ENCODE measurements around the gene MYH11.
A peak's percentile ranks its signal among the peaks of the same experiment; 100 is the strongest.
"Not testable (repeated sequence)": the region's sequence is repeated elsewhere in the genome, so short reads cannot be mapped to it uniquely, and the experiment has no call there.

Gene MYH11

DNA sequence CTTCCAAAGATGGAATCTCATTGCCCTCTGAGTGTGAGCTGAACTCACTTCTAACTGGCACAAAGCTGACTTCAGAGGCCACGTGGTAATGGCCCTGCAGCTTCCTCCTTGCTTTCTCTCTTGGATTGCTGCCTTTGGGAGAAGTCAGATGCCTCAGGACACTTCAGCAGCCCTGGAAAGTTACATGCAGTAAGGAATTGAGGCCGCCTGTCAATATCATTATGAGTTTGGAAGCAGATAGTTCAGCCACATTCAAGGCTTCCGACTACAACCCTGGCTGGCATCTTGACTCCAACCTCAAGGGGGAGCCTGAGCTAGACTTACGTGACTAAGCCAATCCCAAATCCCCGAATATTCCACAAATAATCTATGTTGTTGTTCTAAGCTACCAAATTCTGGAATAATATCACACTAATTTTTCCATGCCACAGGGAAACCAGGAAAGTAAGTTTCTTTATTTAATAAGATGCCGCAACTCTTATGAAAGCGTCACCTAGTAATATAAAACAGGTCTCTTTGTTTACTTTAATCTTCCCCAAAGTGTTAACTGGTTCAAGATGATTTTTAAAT, 18.0 kb upstream of the MYH11 start:
- DNase-seq, result peak; percentile 7

GRCh38 chr16:15873737-15874136, 16.9 kb upstream of the MYH11 start:
- DNase-seq, result no peak

- DNase-seq, result no peak
Observed at GRCh38 chr16:15873301-15873700, 16.5 kb upstream of the MYH11 start.

GRCh38 chr16:15870011-15870410, 13.2 kb upstream of the MYH11 start:
- no peak for DNase-seq

DNA sequence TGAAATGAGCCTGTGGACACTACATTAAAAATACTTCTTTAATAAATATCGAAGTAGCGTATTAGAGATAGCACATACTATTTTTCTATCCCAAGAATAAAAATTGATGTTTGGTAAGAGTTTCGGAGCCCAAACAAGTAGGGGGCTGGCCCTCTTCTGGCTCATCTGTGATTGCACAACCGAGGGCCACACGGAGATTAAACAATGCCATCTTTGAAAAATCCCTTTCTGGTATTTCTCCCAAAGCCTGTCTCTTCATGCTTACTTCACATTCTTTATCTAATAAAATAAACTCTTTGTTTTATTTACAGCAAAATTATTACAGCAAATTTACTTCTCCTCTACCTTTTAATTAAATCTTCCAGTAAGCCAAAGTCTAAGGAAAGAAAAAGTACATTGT, 9.6 kb upstream of the MYH11 start:
- no peak for DNase-seq

DNA sequence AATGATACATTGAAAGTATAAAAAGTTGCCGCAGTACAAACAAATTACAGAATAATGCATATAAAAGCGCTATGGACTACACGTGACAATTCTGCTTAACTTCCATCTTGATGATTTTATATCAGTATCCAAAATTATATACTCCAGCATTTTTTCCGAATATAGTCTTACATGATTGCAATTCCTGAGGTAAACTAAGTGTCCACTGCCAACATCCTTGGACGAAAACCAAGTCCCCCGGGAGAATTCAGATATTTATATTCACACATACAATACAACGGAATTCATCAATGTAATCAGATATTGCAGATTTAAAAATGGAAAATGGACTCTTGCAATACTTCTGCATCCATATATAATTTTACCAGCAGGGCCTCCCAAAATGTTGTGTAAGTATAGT, 8.9 kb upstream of the MYH11 start:
- DNase-seq, result no peak

- no peak for DNase-seq
Observed at GRCh38 chr16:15864939-15865338, 8.1 kb upstream of the MYH11 start.

- DNase-seq, result no peak
Observed at GRCh38 chr16:15861996-15862395, 5.2 kb upstream of the MYH11 start.

DNA sequence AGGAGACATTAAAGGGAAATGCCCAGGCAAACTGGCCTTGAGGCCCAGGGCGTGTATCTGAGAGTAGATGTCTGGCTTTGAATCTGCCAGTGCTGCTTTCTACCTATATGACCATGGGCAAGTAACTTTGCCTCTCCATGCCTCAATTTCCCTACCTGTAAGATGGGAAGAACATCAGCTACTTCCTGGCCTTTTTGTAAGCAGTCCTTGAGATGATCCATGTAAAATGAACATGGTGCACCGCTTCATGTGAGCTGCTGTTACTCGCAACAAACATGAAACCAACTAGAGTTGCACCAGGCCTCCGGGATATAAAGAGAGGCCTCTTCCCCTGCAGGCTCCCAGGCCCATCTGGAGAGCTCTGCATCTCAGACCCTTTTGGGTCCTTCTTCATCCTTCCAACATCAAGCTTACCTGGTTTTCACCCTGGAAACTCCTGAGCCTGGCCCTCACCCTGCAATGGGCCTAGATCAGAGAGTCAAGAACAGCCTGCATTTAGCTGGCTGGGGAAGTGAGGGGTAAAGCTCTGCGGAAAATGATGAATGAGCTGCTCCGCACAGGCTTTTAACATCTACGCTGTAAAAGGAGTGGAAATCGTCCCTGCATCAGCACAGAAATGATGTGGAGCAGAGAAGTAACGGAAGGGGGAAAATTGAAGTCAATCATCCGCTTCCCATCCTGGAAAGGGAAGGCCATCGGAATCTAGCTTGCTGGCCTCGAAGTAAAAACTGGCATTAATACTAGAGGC, 2.3 kb upstream of the MYH11 start:
- DNase-seq, result no peak

DNA sequence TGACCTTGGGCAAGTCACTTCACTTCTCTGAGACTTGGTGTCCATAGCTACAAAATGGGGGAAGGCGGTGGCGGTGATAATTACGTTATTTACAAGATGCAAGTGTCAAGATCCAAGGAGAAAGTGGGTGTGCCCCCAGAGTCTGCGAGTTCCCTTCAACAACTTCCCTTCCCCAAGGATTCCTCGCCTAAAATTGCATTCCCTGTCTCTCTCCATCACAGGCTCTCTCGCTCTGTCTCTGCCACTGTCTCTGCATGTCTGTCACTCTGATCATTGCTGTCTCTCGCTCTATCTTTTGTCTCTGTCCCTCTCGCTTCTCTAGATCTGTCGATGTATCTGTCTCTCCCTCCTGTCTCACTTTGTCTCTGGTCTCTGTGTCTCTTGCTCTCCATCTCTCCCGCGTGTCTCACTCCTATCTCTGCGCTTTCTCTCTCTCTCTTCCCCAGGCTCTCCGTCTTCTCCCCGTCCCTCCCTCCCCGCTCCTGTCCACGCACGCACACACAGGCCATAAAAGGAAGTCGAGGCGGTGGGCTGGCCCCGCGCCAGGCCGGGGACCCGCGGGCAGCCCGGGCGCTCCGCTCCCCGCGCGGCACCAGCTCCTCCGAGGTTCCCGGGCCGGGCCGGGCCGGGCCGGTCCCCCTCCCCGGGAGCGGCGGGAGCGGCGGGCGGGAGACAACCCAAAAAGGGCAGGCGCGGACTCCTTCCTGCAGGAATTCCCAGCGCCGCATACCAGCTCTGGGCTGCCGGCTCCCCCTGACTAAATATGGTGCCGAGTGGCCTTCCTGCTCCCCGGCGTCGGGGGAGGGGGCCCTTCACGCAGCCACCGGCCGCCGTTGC, 1.1 kb upstream of the MYH11 start:
- no peak for DNase-seq

DNA sequence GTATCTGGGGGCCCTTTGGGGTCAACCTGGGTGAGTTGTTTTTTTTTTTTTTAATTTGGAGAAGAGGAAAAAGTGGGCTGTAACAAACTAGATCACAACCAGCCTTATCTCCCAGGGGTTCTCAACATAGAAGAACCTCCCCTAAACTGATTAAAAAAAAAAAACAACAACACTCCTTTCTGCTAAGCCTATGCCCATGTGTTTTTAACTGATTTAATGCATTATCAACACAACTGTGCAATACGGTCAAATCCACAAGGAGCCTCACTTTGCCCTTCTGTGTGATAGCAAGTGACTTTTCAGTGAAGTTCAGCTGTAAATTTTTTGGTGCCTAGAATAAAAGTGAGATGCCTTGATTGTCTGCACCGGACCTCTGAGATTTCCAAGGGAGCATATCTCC, 646 bp downstream of the MYH11 start:
- DNase-seq, result no peak

- no peak for DNase-seq
Observed at GRCh38 chr16:15855704-15856003, 1.2 kb downstream of the MYH11 start.

DNA sequence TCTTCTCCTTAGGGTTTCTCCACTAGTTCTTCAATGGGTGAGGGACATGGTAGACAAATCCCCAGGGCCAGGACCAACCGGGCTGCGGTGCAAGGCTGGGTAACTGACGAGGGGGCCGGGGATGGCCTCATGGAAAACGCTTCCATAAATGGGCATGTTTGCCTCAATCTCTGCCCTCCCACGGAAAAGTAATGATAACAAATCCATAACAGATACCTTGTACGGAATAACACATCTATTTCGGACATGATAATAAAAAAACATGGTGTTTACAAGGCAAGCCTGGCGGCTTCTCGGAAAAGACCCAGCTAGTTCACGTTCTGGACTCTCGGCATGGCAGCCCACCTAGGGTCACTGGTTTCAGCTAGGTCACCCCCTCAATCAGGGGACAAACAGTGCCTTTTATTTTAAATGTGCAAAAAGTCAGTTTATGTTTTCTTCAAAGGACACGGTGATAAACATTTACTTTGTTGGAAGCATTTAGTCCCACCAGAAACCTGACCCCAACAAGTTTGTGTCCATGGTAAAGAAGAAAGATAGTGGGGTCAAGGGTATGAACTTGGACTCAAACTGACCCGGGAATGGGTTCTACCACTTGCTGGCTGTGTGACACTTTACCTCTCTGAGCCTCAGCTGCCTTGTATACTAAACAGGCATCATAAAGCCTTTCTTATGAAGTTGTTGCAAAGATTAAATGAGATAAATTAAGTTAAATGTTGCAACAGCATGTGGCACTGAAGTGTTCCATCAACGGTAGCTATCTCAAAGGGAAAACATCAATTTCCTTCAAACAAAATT, 1.7 kb downstream of the MYH11 start:
- DNase-seq, result no peak

DNA sequence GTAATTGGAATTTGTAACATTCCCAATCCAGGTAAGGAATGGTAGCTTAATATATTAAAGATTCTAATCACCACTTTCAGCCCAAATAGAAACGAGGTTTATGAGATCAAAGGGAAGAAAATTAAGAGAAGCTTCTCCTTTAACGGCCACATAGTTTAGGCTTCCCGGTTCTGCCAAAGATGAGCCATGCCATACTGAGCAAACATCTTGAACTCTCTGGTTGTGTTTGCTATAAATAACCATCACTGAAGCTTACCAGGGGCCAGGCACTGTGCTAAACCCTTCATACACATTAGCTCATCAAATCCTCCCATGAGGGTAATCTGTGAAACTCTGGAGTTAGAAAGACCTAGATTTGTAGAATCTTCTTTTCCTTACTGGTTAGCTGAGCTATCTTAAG, 2.8 kb downstream of the MYH11 start:
- no peak for DNase-seq

- DNase-seq, result no peak
Observed at GRCh38 chr16:15853021-15853420, 3.8 kb downstream of the MYH11 start.

DNA sequence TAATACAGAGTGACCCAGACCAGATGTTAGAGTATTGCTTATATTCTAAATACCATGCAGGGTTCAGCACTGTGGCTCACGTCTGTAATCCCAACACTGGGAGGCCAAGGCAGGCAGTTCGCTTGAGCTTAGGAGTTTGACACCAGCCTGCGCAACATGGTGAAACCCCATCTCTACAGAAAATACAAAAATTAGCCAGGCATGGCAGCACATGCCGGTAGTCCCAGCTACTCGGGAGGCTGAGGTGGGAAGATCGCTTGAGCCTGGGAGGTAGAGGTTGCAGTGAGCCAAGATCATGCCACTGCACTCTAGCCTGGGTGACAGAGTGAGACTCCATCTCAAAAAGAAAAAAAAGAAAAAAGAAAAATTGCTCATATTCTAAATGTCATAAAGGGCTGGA, 6.3 kb downstream of the MYH11 start:
- not testable (repeated sequence) for DNase-seq

DNA sequence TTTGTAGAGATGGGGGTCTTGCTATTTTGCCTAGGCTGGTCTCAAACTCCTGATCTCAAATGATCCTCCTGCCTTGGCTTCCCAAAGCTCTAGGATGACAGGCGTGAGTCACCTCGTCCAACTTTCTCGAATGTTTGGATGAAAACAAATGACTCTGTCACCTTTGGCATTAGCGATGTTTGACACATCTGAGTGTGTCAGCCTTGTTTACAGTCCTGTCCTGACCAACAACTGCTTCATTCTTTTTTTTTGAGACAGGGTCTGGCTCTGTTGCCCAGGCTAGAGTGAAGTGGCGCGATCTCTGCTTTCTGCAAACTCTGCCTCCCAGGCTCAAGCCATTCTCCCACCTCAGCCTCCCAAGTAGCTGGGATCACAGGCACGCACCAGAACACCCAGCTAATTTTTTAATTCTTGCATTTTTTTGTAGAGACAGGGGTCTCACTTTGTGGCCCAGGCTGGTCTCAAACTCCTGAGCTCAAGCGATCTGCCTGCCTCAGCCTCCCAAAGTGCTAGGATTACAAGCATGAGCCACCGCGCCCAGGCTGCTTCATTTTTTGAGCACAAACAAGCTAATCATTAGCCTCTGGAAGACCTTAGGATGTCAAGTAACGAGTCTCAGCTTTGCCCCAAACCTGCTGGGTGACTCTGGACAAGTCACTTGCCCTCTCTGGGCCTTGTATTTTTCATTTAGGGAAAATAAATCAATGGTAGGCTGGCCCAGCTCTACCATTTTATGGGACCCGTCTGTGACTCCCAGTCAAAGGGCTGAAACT, 7.4 kb downstream of the MYH11 start:
- DNase-seq, result no peak

DNA sequence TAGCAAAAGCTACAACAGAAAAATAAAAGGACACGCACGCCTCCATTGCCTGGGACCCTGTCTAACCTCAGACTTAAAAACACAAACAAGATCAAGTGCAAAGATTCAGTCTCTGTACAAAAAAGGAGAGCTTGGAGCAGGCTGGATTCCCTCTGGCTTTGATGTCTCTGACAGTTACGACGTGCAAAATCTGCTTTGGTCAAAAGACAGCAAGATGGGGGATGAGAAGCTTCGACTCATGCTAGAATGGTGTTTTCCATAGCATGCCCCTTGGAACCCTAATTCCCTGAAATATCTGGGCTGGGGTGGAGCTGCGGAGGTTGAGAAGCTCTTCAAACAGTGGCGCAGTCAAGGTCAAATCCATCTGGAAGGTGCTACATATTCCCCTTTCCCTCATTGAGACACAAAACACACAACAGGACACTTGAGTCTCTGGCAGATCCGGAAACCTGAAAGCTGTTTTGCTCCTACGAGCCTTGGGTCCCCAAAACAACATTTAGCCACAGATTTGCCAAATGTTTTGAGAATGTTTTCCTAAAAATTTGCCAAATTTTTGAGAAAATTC, 9.1 kb downstream of the MYH11 start:
- no peak for DNase-seq

DNA sequence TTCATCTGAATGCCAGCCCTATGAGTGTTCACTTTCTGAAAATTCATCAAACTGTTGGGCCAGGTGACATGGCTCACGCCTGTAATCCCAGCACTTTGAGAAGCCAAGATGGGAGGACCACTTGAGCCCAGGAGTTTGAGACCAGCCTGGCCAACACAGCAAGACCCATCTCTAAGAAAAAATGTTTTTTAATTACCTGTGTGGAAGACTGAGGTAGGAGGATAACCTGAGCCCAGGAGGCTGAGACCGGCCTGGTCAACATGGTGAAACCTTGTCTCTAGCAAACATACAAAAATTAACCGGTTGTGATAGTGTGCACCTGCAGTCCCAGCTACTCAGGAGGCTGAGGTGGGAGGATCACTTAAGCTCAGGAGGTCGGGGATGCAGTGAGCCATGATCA, 10.3 kb downstream of the MYH11 start:
- no peak for DNase-seq

GRCh38 chr16:15843635-15844279, 13.1 kb downstream of the MYH11 start:
- DNase-seq, result no peak

- DNase-seq, result not testable (repeated sequence)
Observed at GRCh38 chr16:15839204-15839603, 17.6 kb downstream of the MYH11 start.

GRCh38 chr16:15837761-15838160, 19.1 kb downstream of the MYH11 start:
- DNase-seq, result no peak

Data from NCI-H1105 (cell line).